ENCODE measurements around the gene LRP3. TPM values are rescaled to one million over a fixed set of nuclear protein-coding genes. Genes with fewer than 3 reads are reported as not detected.

The LRP3 gene
- total and polyA plus RNA-seq, 2 of the 13 experiments (the other 11 are each of a cell fraction or from before 2014, with no cell fraction given) = 17.6 to 51.6 TPM

DNA sequence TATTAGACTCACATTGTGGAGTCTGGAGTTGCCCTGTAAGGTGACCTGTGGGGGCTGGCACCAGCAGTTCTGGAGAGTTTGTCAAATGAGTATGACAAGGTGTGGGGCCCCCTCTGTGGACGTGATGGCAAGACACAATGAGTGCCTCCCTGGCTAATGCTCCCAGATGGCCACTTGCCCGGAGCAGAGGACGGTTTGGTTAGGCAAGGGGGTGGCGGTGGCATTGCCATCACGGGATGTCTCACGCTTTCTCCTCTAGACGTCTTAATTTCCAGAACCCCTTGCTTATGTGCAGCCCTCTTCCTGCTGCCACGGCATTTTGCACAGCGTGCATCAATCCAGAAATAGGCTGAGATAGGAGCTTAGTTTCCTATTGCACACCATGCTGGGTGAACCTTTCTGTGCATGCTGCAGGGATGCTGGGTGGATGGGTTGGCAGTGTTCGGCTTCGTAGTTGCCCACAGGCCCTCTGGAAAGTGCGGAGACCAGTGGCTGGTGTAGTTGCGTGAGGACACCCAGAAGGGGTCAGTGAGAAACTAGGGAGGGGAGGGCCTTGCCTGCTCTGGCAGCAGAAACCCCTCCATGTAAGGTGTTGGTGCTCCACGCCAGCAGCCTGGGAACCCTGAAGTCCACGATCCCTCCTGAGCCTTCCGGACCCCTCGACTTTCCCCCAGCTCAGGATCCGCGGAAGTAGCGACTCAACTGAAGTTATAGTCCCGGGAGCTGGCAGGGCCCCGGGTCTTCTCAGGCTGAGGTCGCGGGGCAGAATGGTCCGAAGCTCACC lies 18.1 kb upstream of the LRP3 start (continued):
- no peak for TF ChIP-seq REPIN1 (CRISPR knock-in tag; IDR thresholded peaks at IDR 0.05; ENCODE audit: borderline replicate concordance, low read depth)
- TF ChIP-seq, protein P1, sequence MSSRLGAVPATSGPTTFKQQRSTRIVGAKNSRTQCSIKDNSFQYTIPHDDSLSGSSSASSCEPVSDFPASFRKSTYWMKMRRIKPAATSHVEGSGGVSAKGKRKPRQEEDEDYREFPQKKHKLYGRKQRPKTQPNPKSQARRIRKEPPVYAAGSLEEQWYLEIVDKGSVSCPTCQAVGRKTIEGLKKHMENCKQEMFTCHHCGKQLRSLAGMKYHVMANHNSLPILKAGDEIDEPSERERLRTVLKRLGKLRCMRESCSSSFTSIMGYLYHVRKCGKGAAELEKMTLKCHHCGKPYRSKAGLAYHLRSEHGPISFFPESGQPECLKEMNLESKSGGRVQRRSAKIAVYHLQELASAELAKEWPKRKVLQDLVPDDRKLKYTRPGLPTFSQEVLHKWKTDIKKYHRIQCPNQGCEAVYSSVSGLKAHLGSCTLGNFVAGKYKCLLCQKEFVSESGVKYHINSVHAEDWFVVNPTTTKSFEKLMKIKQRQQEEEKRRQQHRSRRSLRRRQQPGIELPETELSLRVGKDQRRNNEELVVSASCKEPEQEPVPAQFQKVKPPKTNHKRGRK (CRISPR knock-in tag; IDR thresholded peaks at IDR 0.05) = no peak
- TF ChIP-seq ZNF136 (CRISPR knock-in tag; IDR thresholded peaks at IDR 0.05; ENCODE audit: low read depth) = 0 out of 2 replicates have a peak, but pooled peaks have one; percentile 3
- TF ChIP-seq AKAP8 (CRISPR knock-in tag; IDR thresholded peaks at IDR 0.05) = no peak
- TF ChIP-seq, protein P2, sequence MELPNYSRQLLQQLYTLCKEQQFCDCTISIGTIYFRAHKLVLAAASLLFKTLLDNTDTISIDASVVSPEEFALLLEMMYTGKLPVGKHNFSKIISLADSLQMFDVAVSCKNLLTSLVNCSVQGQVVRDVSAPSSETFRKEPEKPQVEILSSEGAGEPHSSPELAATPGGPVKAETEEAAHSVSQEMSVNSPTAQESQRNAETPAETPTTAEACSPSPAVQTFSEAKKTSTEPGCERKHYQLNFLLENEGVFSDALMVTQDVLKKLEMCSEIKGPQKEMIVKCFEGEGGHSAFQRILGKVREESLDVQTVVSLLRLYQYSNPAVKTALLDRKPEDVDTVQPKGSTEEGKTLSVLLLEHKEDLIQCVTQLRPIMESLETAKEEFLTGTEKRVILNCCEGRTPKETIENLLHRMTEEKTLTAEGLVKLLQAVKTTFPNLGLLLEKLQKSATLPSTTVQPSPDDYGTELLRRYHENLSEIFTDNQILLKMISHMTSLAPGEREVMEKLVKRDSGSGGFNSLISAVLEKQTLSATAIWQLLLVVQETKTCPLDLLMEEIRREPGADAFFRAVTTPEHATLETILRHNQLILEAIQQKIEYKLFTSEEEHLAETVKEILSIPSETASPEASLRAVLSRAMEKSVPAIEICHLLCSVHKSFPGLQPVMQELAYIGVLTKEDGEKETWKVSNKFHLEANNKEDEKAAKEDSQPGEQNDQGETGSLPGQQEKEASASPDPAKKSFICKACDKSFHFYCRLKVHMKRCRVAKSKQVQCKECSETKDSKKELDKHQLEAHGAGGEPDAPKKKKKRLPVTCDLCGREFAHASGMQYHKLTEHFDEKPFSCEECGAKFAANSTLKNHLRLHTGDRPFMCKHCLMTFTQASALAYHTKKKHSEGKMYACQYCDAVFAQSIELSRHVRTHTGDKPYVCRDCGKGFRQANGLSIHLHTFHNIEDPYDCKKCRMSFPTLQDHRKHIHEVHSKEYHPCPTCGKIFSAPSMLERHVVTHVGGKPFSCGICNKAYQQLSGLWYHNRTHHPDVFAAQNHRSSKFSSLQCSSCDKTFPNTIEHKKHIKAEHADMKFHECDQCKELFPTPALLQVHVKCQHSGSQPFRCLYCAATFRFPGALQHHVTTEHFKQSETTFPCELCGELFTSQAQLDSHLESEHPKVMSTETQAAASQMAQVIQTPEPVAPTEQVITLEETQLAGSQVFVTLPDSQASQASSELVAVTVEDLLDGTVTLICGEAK (IDR thresholded peaks at IDR 0.05) = no peak
- TF ChIP-seq, protein P2 (CRISPR knock-in tag; IDR thresholded peaks at IDR 0.05) = no peak
- TF ChIP-seq YEATS2 (CRISPR knock-in tag; IDR thresholded peaks at IDR 0.05; ENCODE audit: borderline replicate concordance) = no peak
- TF ChIP-seq, protein P3, sequence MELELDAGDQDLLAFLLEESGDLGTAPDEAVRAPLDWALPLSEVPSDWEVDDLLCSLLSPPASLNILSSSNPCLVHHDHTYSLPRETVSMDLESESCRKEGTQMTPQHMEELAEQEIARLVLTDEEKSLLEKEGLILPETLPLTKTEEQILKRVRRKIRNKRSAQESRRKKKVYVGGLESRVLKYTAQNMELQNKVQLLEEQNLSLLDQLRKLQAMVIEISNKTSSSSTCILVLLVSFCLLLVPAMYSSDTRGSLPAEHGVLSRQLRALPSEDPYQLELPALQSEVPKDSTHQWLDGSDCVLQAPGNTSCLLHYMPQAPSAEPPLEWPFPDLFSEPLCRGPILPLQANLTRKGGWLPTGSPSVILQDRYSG (CRISPR knock-in tag; IDR thresholded peaks at IDR 0.05) = no peak
- 0 out of 2 replicates have a peak, but pooled peaks have one; percentile 35 for TF ChIP-seq HNRNPL (IDR thresholded peaks at IDR 0.05; ENCODE audit: low read depth, low read length)
- TF ChIP-seq, protein P4, sequence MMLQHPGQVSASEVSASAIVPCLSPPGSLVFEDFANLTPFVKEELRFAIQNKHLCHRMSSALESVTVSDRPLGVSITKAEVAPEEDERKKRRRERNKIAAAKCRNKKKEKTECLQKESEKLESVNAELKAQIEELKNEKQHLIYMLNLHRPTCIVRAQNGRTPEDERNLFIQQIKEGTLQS (CRISPR knock-in tag; IDR thresholded peaks at IDR 0.05) = no peak
- TF ChIP-seq CHCHD3 (CRISPR knock-in tag; IDR thresholded peaks at IDR 0.05) = 0 out of 2 replicates have a peak, but pooled peaks have one; percentile 47
- TF ChIP-seq ZNF572 (CRISPR knock-in tag; IDR thresholded peaks at IDR 0.05) = 0 out of 2 replicates have a peak, but pooled peaks have one; percentile 63
- TF ChIP-seq MAFF (IDR thresholded peaks at IDR 0.05; ENCODE audit: low read depth, low read length) = no peak
- TF ChIP-seq ZNF530 (CRISPR knock-in tag; IDR thresholded peaks at IDR 0.05; ENCODE audit: low read depth) = no peak
- TF ChIP-seq EEA1 (CRISPR knock-in tag; IDR thresholded peaks at IDR 0.05; ENCODE audit: borderline replicate concordance) = no peak
- no peak; the same call in 1 of the 2 replicates for TF ChIP-seq WIZ (CRISPR knock-in tag; IDR thresholded peaks at IDR 0.05)
